GM18519 (cell line): ENCODE results near the gene DUSP7.

Experiments
- ATAC-seq: cut with Tn5 transposase; IDR thresholded peaks from one replicate; pipeline ENCODE4 v1.9.1; 2021; ENCODE audit warnings: mild to moderate bottlenecking, moderate library complexity; ENCODE audit not compliant: unreplicated experiment, low FRiP score

The DUSP7 gene

GRCh38 chr3:52056521-52056967 lies at the start of gene DUSP7:
Gene DUSP7, minus strand, starts transcription at chr3:52056571. Its CDS starts 205 bp downstream, at chr3:52056366.
- no peak for ATAC-seq

GRCh38 chr3:52104684-52105640 lies 48.6 kb upstream of the DUSP7 start:
- no peak for ATAC-seq

GRCh38 chr3:52102934-52103333 lies 46.6 kb upstream of the DUSP7 start:
- ATAC-seq = no peak

GRCh38 chr3:52099001-52099401 lies 42.6 kb upstream of the DUSP7 start:
- ATAC-seq = no peak

GRCh38 chr3:52097851-52098507 lies 41.6 kb upstream of the DUSP7 start:
- ATAC-seq = no peak

- no peak for ATAC-seq
Observed at GRCh38 chr3:52095990-52096775, 39.8 kb upstream of the DUSP7 start.

- no peak for ATAC-seq
Observed at GRCh38 chr3:52094571-52095485, 38.5 kb upstream of the DUSP7 start.

- ATAC-seq = no peak
Observed at GRCh38 chr3:52093756-52094545, 37.6 kb upstream of the DUSP7 start.

- ATAC-seq = no peak
Observed at GRCh38 chr3:52092891-52093290, 36.5 kb upstream of the DUSP7 start.

- ATAC-seq = no peak
Observed at GRCh38 chr3:52092271-52092660, 35.9 kb upstream of the DUSP7 start.

GRCh38 chr3:52091586-52092270 lies 35.4 kb upstream of the DUSP7 start:
- ATAC-seq = no peak

GRCh38 chr3:52090933-52091468 lies 34.6 kb upstream of the DUSP7 start:
- no peak for ATAC-seq

GRCh38 chr3:52090131-52090932 lies 34.0 kb upstream of the DUSP7 start:
- no peak for ATAC-seq

- no peak for ATAC-seq
Observed at GRCh38 chr3:52089691-52090090, 33.3 kb upstream of the DUSP7 start.

- no peak for ATAC-seq
Observed at GRCh38 chr3:52088445-52089367, 32.3 kb upstream of the DUSP7 start.

- no peak for ATAC-seq
Observed at GRCh38 chr3:52087731-52088130, 31.4 kb upstream of the DUSP7 start.
